ENCODE data around the gene SLC25A34.

The SLC25A34 gene

DNA sequence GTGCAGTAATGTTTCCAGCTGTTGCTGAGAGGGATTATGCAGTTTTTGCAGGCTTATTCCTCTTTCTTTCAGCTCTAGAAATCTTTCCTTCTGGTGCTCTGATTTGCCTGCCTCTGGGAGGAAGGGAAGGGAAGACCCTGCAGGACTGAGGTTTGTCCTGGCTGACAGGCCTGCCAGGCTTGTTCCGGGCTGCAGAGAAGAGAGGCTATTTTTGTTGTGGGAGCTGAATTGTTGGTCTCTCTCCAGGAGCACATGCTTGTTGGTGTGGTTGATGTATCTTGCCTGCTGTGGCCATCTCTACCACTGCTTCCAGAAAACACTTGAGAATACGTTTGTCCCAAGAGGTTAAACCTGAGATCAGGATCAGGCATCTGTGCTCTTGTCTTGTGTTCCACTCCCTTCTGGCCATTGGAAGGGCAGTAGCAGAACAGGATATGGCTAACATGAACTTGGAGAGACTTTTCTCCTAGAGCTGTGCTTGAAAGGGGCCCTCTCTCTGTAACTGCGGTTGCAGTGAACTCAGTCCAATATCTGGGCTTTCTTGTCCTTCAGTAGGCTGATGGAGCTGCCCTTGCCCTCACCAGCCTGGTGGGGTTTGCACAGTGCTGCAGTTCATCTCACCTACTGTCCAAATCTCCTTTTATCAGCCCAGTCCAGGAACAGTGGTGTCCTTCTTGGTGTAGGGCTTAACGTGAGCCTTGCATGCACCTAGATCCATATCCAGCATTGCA, 21.5 kb upstream of the SLC25A34 start:
- DNase-seq (ENCODE audit: low read depth in 2 of 2): no peak

DNA sequence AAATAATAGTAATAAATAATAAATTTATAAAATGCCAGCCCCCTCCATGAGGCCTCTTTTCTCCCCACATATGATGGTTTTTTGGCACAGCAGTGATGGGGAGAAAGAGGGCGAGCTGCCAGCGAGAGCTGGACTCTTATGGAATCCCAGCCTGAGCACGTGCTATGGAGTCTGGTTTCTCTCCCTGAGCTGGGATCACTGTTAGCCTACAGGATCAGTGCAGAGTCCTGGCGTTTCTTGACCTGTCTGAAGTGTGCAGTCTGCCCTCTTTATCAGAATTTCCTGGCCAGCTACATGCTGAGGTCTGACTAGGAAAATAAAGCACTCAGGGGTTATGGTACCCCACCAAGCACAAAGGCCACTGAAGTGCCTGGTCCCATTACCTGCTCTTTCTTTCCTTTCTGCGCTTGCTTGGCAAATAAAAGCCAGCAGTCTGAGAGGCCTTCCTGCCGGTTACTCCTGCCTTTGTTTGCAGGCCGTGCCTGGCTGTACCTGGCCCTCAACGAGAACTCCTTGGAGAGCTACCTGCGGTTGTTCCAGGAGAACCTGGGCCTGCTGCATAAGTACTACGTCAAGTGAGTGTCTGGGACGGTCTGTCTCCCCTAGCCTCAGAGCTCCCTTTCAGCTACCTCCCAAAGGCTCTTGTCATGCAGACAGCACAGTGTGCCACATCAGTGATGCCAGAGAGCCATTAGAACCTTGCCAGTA, 18.5 kb upstream of the SLC25A34 start:
- no peak for DNase-seq (ENCODE audit: low read depth in 2 of 2)

DNA sequence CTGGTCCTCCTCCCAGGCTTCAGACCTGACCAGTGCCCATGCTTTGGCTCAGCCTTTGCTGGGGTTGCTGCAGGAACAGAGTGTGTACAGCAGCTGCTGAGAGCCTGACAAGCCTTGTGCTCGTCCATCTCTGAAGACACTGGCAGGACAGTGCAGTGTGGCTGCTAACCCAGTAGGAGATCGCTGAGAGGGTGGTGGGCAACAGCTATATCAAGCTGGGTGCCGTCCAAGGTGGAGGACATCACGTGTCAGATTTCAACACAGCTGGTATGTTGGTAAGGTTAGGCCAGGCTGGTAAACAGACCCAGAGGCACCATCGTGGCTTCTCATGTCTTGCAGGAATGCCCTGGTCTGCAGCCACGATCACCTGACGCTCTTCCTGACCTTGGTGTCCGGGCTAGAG, 17.9 kb upstream of the SLC25A34 start:
- DNase-seq (ENCODE audit: low read depth in 2 of 2): no peak

DNA sequence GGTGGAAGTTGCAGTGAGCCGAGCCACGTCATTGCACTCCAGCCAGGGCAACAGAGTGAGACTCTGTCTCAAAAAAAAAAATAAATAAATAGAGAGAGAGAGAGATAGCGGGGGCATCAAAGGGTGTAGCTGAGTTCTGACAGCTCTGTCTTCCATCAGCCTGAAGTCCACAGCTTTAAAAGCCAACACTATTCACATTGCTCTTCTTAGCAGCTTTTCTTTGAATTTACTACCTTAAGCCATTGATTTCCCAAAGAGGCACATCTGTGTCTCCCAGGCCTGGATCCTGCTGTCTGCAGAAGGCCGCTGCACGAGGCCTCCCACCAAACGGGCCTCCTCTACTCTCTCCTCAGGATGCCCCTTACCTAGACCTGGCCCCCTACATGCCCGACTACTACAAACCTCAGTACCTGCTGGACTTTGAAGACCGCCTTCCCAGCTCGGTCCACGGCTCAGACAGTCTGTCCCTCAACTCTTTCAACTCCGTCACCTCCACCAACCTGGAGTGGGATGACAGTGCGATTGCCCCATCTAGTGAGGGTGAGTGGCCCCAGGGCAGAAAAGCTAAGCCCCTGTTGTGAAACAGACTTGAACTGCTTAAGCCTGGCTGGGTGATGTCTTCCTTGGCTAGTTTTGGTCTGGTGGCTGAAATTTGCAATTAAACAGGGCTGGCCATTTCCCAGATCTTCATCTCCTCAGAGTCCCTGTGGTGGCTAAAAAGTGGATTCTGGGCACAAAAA, 16.5 kb upstream of the SLC25A34 start:
- DNase-seq (ENCODE audit: low read depth in 2 of 2): no peak

GRCh38 chr1:15720861-15721260, 15.2 kb upstream of the SLC25A34 start:
- no peak for DNase-seq (ENCODE audit: low read depth in 2 of 2)

GRCh38 chr1:15722411-15722810, 13.6 kb upstream of the SLC25A34 start:
- no peak for DNase-seq (ENCODE audit: low read depth in 2 of 2)

DNA sequence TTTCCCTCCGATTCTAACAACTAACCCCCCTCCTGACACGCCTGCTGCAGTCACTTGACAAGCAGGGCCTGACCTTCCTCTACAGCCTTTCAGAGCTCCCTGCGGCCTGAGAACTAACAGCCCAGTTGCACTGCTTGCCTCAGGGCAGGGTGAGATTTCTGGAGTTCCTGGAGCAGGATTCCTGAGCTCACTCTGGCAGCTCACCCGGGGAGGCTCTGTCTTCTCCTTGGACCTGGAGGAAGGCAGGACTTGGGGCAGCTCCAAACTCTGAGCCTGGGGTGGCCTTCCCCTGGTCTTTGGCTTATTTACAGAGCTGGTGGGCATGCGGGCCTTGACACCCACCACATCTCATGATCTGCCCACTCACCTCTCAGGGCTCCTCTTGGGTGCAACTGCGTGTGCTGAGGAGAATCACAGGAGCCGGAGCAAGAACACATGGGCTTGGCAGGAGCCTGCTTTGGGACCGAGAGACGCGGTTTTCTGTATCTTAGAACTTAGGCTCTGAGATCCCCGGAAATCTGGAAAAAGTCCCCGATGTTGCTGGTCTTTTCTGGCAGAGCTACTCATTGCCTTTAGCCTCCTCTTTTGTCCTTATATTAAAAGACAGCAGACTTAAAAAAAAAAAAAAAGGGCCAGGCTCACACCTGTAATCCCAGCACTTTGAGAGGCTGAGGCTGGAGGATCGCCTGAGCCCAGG, 13.1 kb upstream of the SLC25A34 start:
- DNase-seq (ENCODE audit: low read depth in 2 of 2): no peak

- no peak for DNase-seq (ENCODE audit: low read depth in 2 of 2)
Observed at GRCh38 chr1:15723631-15724246, 12.3 kb upstream of the SLC25A34 start.

DNA sequence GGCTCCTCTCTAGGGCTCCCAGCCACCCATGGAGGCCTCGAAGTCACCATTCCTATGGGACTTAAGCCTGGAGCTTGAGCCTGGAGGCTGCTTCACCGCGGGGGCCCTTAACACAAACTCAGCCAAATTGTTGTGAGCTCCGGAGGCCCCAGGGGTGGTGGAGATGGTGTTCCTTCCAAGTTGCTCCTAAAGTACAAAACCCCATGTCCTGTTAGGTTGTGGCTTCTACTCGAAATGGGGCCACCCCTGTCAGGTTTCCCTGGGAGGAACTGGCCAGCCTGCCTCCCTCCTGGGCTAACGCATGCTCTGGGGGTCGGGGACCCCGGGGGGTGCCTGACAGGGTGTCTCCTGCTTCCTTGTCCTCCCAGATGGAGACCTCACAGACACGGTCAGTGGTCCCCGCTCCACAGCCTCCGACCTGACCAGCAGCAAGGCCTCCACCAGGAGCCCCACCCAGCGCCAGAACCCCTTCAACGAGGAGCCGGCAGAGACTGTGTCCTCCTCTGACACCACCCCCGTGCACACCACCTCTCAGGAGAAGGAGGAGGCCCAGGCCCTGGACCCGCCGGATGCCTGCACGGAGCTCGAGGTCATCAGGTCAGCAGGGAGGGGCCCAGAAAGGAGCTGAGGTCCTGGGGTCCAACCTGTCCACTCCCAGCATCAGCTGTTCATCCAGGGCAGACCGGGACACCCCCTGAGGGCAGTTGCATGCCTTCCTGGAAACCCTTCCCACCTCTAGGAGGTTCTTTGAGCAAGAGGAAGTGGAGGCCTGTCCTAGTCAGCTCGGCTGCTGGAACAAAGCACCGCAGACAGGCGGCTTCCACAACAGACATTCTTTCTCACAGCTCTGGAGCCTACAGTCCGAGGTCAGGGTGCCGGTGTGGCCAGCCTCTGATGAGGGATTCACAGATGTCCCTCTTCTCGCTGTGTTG, 10.8 kb upstream of the SLC25A34 start:
- DNase-seq (ENCODE audit: low read depth in 2 of 2): no peak

GRCh38 chr1:15726508-15726907, 9.6 kb upstream of the SLC25A34 start:
- no peak for DNase-seq (ENCODE audit: low read depth in 2 of 2)

DNA sequence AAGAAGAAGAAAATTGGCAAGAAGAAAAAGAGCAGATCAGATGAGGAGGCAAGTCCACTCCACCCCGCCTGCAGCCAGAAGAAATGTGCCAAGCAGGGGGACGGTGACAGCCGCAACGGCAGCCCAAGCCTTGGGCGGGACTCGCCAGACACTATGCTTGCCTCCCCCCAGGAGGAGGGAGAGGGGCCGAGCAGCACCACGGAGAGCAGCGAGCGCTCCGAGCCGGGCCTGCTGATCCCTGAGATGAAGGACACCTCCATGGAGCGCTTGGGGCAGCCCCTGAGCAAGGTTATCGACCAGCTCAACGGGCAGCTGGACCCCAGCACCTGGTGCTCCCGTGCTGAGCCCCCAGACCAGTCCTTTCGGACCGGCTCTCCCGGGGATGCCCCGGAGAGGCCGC, 9.0 kb upstream of the SLC25A34 start:
- DNase-seq (ENCODE audit: low read depth in 2 of 2): no peak

DNA sequence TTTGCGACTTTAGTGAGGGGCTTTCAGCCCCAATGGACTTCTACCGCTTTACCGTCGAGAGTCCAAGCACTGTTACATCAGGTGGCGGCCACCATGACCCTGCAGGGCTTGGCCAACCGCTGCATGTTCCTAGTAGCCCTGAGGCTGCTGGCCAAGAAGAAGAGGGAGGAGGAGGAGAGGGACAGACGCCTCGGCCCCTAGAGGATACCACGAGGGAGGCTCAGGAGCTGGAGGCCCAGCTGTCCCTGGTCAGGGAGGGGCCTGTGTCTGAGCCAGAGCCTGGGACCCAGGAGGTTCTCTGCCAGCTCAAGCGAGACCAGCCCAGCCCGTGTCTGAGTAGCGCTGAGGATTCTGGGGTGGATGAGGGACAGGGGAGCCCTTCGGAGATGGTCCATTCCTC, 8.6 kb upstream of the SLC25A34 start:
- no peak for DNase-seq (ENCODE audit: low read depth in 2 of 2)

GRCh38 chr1:15727866-15728534, 8.1 kb upstream of the SLC25A34 start:
- DNase-seq (ENCODE audit: low read depth in 2 of 2): no peak

GRCh38 chr1:15728937-15729657, 7.0 kb upstream of the SLC25A34 start:
- no peak for DNase-seq (ENCODE audit: low read depth in 2 of 2)

GRCh38 chr1:15730423-15730822, 5.6 kb upstream of the SLC25A34 start:
- no peak for DNase-seq (ENCODE audit: low read depth in 2 of 2)

DNA sequence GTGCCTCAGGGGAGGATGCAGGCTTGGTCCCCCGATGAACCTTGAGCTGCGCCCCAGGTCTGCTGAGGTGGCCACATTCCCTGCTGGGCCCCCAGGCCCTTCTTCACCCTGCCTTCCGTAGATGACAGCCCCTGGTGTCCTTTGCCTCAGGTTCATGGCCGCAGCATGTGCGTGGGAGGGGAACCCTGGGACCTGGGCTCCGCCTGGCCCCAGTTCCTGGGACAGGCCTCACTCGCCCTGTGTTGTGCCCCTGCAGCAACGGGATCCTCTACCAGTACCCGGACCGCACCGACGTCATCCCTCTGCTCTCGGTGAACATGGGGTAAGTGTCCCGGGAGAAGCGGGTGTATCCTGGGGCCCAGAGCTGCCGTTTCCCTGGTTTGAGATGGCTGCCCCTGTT, 5.1 kb upstream of the SLC25A34 start:
- no peak for DNase-seq (ENCODE audit: low read depth in 2 of 2)

GRCh38 chr1:15731735-15732685, 4.0 kb upstream of the SLC25A34 start:
- DNase-seq (ENCODE audit: low read depth in 2 of 2): no peak

- DNase-seq (ENCODE audit: low read depth in 2 of 2): no peak
Observed at GRCh38 chr1:15732686-15733081, 3.4 kb upstream of the SLC25A34 start.
